SK-N-SH treated with all-trans-retinoic acid at 6 μM for 48 hours (cell line): ENCODE results near the gene CCDC178.

ENCODE experiments used
- ARNTL ChIP-seq: fragments of 450-650 bp; formaldehyde crosslinking; IDR thresholded peaks from 2 replicates; pipeline ENCODE4 v1.5.0; 2020; ENCODE audit warnings: low read depth, mild to moderate bottlenecking, moderate library complexity, borderline replicate concordance
- BACH2 ChIP-seq: fragments of 250-450 bp; sonication (Bioruptor Pico); IDR thresholded peaks from 2 replicates; pipeline ENCODE4 v1.9.0; 2021; ENCODE audit warnings: mild to moderate bottlenecking, borderline replicate concordance
- CSDC2 ChIP-seq: fragments of 250-450 bp; sonication (Bioruptor Pico); IDR thresholded peaks from 2 replicates; pipeline ENCODE4 v1.5.0; 2020; ENCODE audit warnings: mild to moderate bottlenecking, moderate library complexity
- ISL1 ChIP-seq: fragments of 250-450 bp; sonication (Bioruptor Pico); IDR thresholded peaks from 2 replicates; pipeline ENCODE4 v2.1.2; 2022; ENCODE audit warnings: mild to moderate bottlenecking, moderate library complexity
- PPARA ChIP-seq: fragments of 250-450 bp; sonication (Bioruptor Pico); IDR thresholded peaks from 2 replicates; pipeline ENCODE4 v1.5.0; 2020; ENCODE audit warnings: mild to moderate bottlenecking, borderline replicate concordance
- RARB ChIP-seq: fragments of 250-450 bp; sonication (Bioruptor Pico); IDR thresholded peaks from 2 replicates; pipeline ENCODE4 v1.8.0; 2021; ENCODE audit warnings: mild to moderate bottlenecking, moderate library complexity
- SNAI2 ChIP-seq: fragments of 250-450 bp; sonication (Bioruptor Pico); IDR thresholded peaks from 2 replicates; pipeline ENCODE4 v1.5.0; 2020; ENCODE audit warnings: mild to moderate bottlenecking, moderate library complexity
- TCF4 ChIP-seq: fragments of 250-450 bp; sonication (Bioruptor Pico); IDR thresholded peaks from 2 replicates; pipeline ENCODE4 v1.8.0; 2021; ENCODE audit warnings: mild to moderate bottlenecking, moderate library complexity, borderline replicate concordance
- ZFP3 ChIP-seq: fragments of 250-450 bp; sonication (Bioruptor Pico); IDR thresholded peaks from 2 replicates; pipeline ENCODE4 v1.5.0; 2020; ENCODE audit warnings: mild to moderate bottlenecking, moderate library complexity
- ZFP30 ChIP-seq: fragments of 450-650 bp; formaldehyde crosslinking; IDR thresholded peaks from 2 replicates; pipeline ENCODE4 v1.5.0; 2022; ENCODE audit warnings: mild to moderate bottlenecking, moderate library complexity
- ZNF565 ChIP-seq: fragments of 450-650 bp; formaldehyde crosslinking; conservative IDR thresholded peaks from 2 replicates; pipeline ENCODE4 v1.5.0; 2020; ENCODE audit warnings: low read depth, mild to moderate bottlenecking, moderate library complexity
- TF ChIP-seq, protein P1 (sequence below): fragments of 250-450 bp; sonication (Bioruptor Pico); IDR thresholded peaks from 2 replicates; pipeline ENCODE4 v1.5.0; 2020; ENCODE audit warnings: mild to moderate bottlenecking, moderate library complexity
- TF ChIP-seq, protein P2 (sequence below): fragments of 250-450 bp; sonication (Bioruptor Pico); IDR thresholded peaks from 2 replicates; pipeline ENCODE4 v1.5.1; 2021; ENCODE audit warnings: mild to moderate bottlenecking, moderate library complexity
- TF ChIP-seq, protein P3 (sequence below): fragments of 250-450 bp; sonication (Bioruptor Pico); IDR thresholded peaks from 2 replicates; pipeline ENCODE4 v1.8.0; 2020; ENCODE audit warnings: mild to moderate bottlenecking, moderate library complexity, borderline replicate concordance

DNA sequence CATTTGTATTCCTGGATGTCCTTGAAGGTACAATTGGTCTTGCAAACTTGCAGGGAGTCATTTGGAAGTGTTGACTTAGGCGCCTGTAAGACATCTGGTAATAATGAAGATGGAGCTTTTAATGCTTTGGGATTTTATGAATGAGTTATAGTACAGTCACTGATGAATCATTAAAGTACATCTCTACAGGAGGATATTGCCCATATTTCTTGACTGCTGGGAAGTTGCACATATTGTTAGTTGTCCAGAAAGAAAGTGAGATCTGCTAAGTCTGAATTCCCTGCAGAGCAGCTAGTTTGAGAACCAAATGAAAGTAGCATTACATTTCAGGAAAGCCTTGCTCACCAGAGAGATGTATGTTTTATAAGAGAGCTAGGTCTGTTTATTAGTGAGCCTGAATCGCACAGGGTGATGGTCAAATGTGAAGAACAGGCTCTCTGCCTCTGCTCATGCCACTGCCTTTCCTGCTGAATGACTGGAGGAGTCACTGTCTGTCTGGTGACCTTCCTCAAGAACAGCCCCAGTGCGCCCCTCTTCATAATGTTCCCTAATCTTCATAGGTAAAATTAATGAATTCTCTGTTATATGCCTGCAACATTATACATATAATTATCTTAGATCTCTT is 528.7 kb downstream of the CCDC178 start:
- TF ChIP-seq PPARA (CRISPR knock-in tag) = no peak
- TF ChIP-seq, protein P1, sequence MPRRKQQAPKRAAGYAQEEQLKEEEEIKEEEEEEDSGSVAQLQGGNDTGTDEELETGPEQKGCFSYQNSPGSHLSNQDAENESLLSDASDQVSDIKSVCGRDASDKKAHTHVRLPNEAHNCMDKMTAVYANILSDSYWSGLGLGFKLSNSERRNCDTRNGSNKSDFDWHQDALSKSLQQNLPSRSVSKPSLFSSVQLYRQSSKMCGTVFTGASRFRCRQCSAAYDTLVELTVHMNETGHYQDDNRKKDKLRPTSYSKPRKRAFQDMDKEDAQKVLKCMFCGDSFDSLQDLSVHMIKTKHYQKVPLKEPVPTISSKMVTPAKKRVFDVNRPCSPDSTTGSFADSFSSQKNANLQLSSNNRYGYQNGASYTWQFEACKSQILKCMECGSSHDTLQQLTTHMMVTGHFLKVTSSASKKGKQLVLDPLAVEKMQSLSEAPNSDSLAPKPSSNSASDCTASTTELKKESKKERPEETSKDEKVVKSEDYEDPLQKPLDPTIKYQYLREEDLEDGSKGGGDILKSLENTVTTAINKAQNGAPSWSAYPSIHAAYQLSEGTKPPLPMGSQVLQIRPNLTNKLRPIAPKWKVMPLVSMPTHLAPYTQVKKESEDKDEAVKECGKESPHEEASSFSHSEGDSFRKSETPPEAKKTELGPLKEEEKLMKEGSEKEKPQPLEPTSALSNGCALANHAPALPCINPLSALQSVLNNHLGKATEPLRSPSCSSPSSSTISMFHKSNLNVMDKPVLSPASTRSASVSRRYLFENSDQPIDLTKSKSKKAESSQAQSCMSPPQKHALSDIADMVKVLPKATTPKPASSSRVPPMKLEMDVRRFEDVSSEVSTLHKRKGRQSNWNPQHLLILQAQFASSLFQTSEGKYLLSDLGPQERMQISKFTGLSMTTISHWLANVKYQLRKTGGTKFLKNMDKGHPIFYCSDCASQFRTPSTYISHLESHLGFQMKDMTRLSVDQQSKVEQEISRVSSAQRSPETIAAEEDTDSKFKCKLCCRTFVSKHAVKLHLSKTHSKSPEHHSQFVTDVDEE = no peak
- TF ChIP-seq SNAI2 = no peak
- no peak for TF ChIP-seq ZFP30
- no peak for TF ChIP-seq ARNTL (CRISPR knock-in tag)
- TF ChIP-seq, protein P2, sequence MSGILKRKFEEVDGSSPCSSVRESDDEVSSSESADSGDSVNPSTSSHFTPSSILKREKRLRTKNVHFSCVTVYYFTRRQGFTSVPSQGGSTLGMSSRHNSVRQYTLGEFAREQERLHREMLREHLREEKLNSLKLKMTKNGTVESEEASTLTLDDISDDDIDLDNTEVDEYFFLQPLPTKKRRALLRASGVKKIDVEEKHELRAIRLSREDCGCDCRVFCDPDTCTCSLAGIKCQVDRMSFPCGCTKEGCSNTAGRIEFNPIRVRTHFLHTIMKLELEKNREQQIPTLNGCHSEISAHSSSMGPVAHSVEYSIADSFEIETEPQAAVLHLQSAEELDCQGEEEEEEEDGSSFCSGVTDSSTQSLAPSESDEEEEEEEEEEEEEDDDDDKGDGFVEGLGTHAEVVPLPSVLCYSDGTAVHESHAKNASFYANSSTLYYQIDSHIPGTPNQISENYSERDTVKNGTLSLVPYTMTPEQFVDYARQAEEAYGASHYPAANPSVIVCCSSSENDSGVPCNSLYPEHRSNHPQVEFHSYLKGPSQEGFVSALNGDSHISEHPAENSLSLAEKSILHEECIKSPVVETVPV = no peak
- TF ChIP-seq BACH2 (CRISPR knock-in tag) = no peak
- no peak for TF ChIP-seq RARB (CRISPR knock-in tag)
- no peak for TF ChIP-seq CSDC2 (CRISPR knock-in tag)
- no peak for TF ChIP-seq ZNF565 (CRISPR knock-in tag)
- no peak for TF ChIP-seq ZFP3
- TF ChIP-seq, protein P3, sequence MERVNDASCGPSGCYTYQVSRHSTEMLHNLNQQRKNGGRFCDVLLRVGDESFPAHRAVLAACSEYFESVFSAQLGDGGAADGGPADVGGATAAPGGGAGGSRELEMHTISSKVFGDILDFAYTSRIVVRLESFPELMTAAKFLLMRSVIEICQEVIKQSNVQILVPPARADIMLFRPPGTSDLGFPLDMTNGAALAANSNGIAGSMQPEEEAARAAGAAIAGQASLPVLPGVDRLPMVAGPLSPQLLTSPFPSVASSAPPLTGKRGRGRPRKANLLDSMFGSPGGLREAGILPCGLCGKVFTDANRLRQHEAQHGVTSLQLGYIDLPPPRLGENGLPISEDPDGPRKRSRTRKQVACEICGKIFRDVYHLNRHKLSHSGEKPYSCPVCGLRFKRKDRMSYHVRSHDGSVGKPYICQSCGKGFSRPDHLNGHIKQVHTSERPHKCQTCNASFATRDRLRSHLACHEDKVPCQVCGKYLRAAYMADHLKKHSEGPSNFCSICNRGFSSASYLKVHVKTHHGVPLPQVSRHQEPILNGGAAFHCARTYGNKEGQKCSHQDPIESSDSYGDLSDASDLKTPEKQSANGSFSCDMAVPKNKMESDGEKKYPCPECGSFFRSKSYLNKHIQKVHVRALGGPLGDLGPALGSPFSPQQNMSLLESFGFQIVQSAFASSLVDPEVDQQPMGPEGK (CRISPR knock-in tag) = no peak
- no peak for TF ChIP-seq TCF4 (CRISPR knock-in tag)
- TF ChIP-seq ISL1 (CRISPR knock-in tag) = no peak
